K562 (cell line): Measurements from ENCODE around the gene UBXN10. TPM values are rescaled to one million over a fixed set of nuclear protein-coding genes. Genes with fewer than 3 reads are reported as not detected.

Experiments used
- BACH1 ChIP-seq: fragments of 200-800 bp; sonication (Bioruptor generic); IDR thresholded peaks from 2 replicates; pipeline ENCODE4 v1.6.1; 2016; ENCODE audit warnings: missing genetic modification characterization, missing compliant biosample characterization
- C11orf30 ChIP-seq: fragments of 450-650 bp; IDR thresholded peaks from 2 replicates; pipeline ENCODE4 v1.6.1; 2016; ENCODE audit warnings: low read depth, mild to moderate bottlenecking
- CHD2 ChIP-seq: IDR thresholded peaks from 2 replicates; pipeline ENCODE4 v1.6.1; 2011; ENCODE audit warnings: low read depth, low read length
- CLOCK ChIP-seq: fragments of 250-450 bp; sonication (Bioruptor Pico); IDR thresholded peaks from 2 replicates; pipeline ENCODE4 v1.4.0; 2020; ENCODE audit warnings: mild to moderate bottlenecking, moderate library complexity, borderline replicate concordance
- FOS ChIP-seq: IDR thresholded peaks from 3 replicates; pipeline ENCODE4 v1.6.1; 2011; ENCODE audit not compliant: insufficient read length; ENCODE audit errors: extremely low read depth
- FOXA3 ChIP-seq, 2 experiments: fragments of 450-650 bp in 1 of 2; sonication (generic) in 1 of 2; formaldehyde crosslinking; IDR thresholded peaks in 1 of 2; conservative IDR thresholded peaks in 1 of 2; 2 replicates each; pipeline versions ENCODE4 v1.4.0 to v1.8.0; 2020 to 2022; ENCODE audit warnings: mild to moderate bottlenecking in 2 of 2, missing genetic modification reagents in 1 of 2
- HEY1 ChIP-seq: fragments of 250-450 bp; sonication (Bioruptor Pico); IDR thresholded peaks from 2 replicates; pipeline ENCODE4 v1.5.0; 2020; ENCODE audit warnings: mild to moderate bottlenecking, moderate library complexity, borderline replicate concordance
- POLR2AphosphoS2 ChIP-seq: IDR thresholded peaks from 2 replicates; pipeline ENCODE4 v1.6.1; 2012; ENCODE audit warnings: low read length, improper control_type of control experiment
- POLR3G ChIP-seq: IDR thresholded peaks from 2 replicates; pipeline ENCODE4 v1.6.1; 2011; ENCODE audit not compliant: insufficient read length, insufficient replicate concordance; ENCODE audit errors: extremely low read depth
- PTBP1 ChIP-seq: fragments of 200-400 bp; formaldehyde crosslinking; IDR thresholded peaks from 2 replicates; pipeline ENCODE4 v1.6.1; 2017; ENCODE audit warnings: low read depth, low read length
- PURB ChIP-seq: sonication (generic); formaldehyde crosslinking; IDR thresholded peaks from 2 replicates; pipeline ENCODE4 v1.9.0; 2021; ENCODE audit warnings: low read depth, mild to moderate bottlenecking, missing genetic modification reagents
- SIN3A ChIP-seq, 2 experiments: fragments of 150-350 bp in 1 of 2; IDR thresholded peaks; 2 replicates each; pipeline ENCODE4 v1.6.1; 2011 to 2016; ENCODE audit warnings: borderline replicate concordance in 2 of 2, low read depth in 2 of 2, low read length in 2 of 2, mild to moderate bottlenecking in 2 of 2, moderate library complexity in 2 of 2; ENCODE audit not compliant: control insufficient read depth in 1 of 2
- SMAD4 ChIP-seq: fragments of 250-450 bp; sonication (Bioruptor Pico); conservative IDR thresholded peaks from 2 replicates; pipeline ENCODE4 v1.8.0; 2021; ENCODE audit warnings: inconsistent platforms, mild to moderate bottlenecking, moderate library complexity
- SOX6 ChIP-seq: fragments of 450-650 bp; IDR thresholded peaks from 2 replicates; pipeline ENCODE4 v1.6.1; 2014; ENCODE audit warnings: mild to moderate bottlenecking
- SP2 ChIP-seq: IDR thresholded peaks from 2 replicates; pipeline ENCODE4 v1.6.1; 2011; ENCODE audit warnings: mild to moderate bottlenecking, low read depth, low read length, moderate library complexity; ENCODE audit not compliant: poor library complexity, severe bottlenecking; ENCODE audit errors: extremely low read depth
- TAL1 ChIP-seq: fragments of 450-650 bp; IDR thresholded peaks from 2 replicates; pipeline ENCODE4 v1.6.1; 2016; ENCODE audit warnings: mild to moderate bottlenecking
- TCFL5 ChIP-seq: fragments of 250-450 bp; sonication (Bioruptor Pico); conservative IDR thresholded peaks from 2 replicates; pipeline ENCODE4 v1.6.1; 2021; ENCODE audit warnings: mild to moderate bottlenecking, moderate library complexity, matching md5 sums
- ZNF253 ChIP-seq: fragments of 250-450 bp; sonication (Bioruptor Pico); conservative IDR thresholded peaks from 2 replicates; pipeline ENCODE4 v1.6.1; 2021; ENCODE audit warnings: mild to moderate bottlenecking
- ZNF444 ChIP-seq: fragments of 250-450 bp; sonication (Bioruptor Pico); IDR thresholded peaks from 2 replicates; pipeline ENCODE4 v1.4.0; 2020; ENCODE audit warnings: mild to moderate bottlenecking, moderate library complexity
- ZNF79 ChIP-seq: fragments of 250-450 bp; sonication (Bioruptor Pico); IDR thresholded peaks from 2 replicates; pipeline ENCODE4 v1.4.0; 2020; ENCODE audit warnings: low read depth, mild to moderate bottlenecking, moderate library complexity
- polyA plus RNA-seq, 8 experiments: library from polyadenylated mRNA; depleted of rRNA in 4 of 8; stranded (reverse) in 5 of 8; unstranded in 3 of 8; fragments of >200 nt; fragmentation: Nextera tagmentation in 2 of 8; fragmentation: Illumina TruSeq in 1 of 8; extraction: Ambion mirVana in 2 of 8; extraction: Trizol in 1 of 8; gene quantifications; 2 replicates each; pipeline versions ENCODE4 v1.2.1 to v1.2.3, GENCODE V29; 2011 to 2014; ENCODE audit warnings: inconsistent platforms in 1 of 8, missing spikeins in 1 of 8
- total RNA-seq, 7 experiments: library from RNA; depleted of rRNA in 6 of 7; stranded (reverse); fragments of >200 nt in 6 of 7; fragmentation: Illumina TruSeq in 2 of 7; extraction: Trizol in 2 of 7; gene quantifications; 2 replicates each; pipeline versions ENCODE4 v1.2.1 to v1.2.3, GENCODE V29; 2011 to 2021; ENCODE audit warnings: low replicate concordance in 1 of 7
- TF ChIP-seq, protein P1 (sequence below): fragments of 250-450 bp; sonication (Bioruptor Pico); IDR thresholded peaks from 2 replicates; pipeline ENCODE4 v1.5.0; 2020; ENCODE audit warnings: mild to moderate bottlenecking, borderline replicate concordance

Gene UBXN10
- total and polyA plus RNA-seq, 9 of the 15 experiments (the other 6 are each of a cell fraction or from before 2014, with no cell fraction given): 10.7 to 17.7 (median 13.6) TPM

- TF ChIP-seq TCFL5 (CRISPR knock-in tag) (no peak), BACH1 (no peak), ZNF253 (CRISPR knock-in tag) (no peak), HEY1 (CRISPR knock-in tag) (peak; percentile 75; the same call in 1 of the 2 replicates), FOXA3 (CRISPR knock-in tag; conservative IDR thresholded peaks at IDR 0.05 in 1 of 2, IDR thresholded peaks at IDR 0.05 in 1 of 2) (peak in 1 of 2 experiments; percentile 73; a peak in 2 of 4 replicates), ZNF444 (CRISPR knock-in tag) (no peak), SOX6 (peak; percentile 100), CLOCK (CRISPR knock-in tag) (no peak), POLR3G (no peak), PTBP1 (no peak), SIN3A (IDR thresholded peaks at IDR 0.05; ENCODE audit: borderline replicate concordance in 2 of 2, control insufficient read depth in 1 of 2, low read depth in 2 of 2, low read length in 2 of 2) (no peak), SP2 (no peak), PURB (CRISPR knock-in tag) (no peak), CHD2 (no peak), FOS (no peak), SMAD4 (CRISPR knock-in tag) (peak; percentile 94), C11orf30 (no peak), POLR2AphosphoS2 (no peak; the same call in 1 of the 2 replicates), ZNF79 (no peak), TAL1 (peak; percentile 95)
- TF ChIP-seq, protein P1, sequence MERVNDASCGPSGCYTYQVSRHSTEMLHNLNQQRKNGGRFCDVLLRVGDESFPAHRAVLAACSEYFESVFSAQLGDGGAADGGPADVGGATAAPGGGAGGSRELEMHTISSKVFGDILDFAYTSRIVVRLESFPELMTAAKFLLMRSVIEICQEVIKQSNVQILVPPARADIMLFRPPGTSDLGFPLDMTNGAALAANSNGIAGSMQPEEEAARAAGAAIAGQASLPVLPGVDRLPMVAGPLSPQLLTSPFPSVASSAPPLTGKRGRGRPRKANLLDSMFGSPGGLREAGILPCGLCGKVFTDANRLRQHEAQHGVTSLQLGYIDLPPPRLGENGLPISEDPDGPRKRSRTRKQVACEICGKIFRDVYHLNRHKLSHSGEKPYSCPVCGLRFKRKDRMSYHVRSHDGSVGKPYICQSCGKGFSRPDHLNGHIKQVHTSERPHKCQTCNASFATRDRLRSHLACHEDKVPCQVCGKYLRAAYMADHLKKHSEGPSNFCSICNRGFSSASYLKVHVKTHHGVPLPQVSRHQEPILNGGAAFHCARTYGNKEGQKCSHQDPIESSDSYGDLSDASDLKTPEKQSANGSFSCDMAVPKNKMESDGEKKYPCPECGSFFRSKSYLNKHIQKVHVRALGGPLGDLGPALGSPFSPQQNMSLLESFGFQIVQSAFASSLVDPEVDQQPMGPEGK (CRISPR knock-in tag): no peak
These were observed 13.0 kb downstream of the UBXN10 start (continued) for GRCh38 chr1:20198918-20199317.
